Nephron progenitor cell (in vitro differentiated cells): Measurements from ENCODE around the gene TPMT.

ENCODE experiments used
- DNase-seq: peaks from one replicate; pipeline ENCODE4 v3.0.0; 2021
- H3K27ac Mint-ChIP-seq: 2 replicates; pipeline ENCODE4 v1.8.0; 2021; ENCODE audit warnings: mild to moderate bottlenecking, moderate library complexity, mixed read lengths
- H3K27me3 Mint-ChIP-seq: 2 replicates; pipeline ENCODE4 v1.8.0; 2021; ENCODE audit warnings: mild to moderate bottlenecking, low read depth, mixed read lengths; ENCODE audit not compliant: poor library complexity
- H3K36me3 Mint-ChIP-seq: 2 replicates; pipeline ENCODE4 v1.8.0; 2021; ENCODE audit warnings: low read depth, mixed read lengths
- H3K4me1 Mint-ChIP-seq: 2 replicates; pipeline ENCODE4 v1.8.0; 2021; ENCODE audit warnings: mixed read lengths
- H3K4me3 Mint-ChIP-seq: 2 replicates; pipeline ENCODE4 v1.8.0; 2021; ENCODE audit warnings: mild to moderate bottlenecking, moderate library complexity, mixed read lengths
- H3K9me3 Mint-ChIP-seq: 2 replicates; pipeline ENCODE4 v1.8.0; 2021; ENCODE audit warnings: mild to moderate bottlenecking, moderate library complexity, mixed read lengths
- CTCF ChIP-seq: fragments of 200-600 bp; sonication (generic); IDR thresholded peaks from 2 replicates; pipeline ENCODE4 v1.5.0; 2021; ENCODE audit warnings: antibody characterized with exemption

TPMT gene

GRCh38 chr6:18141805-18142590, 12.9 kb downstream of the TPMT start:
- H3K4me1 Mint-ChIP-seq: peaks cover 16% of the 10 kb centered on the region
- H3K27ac Mint-ChIP-seq: peak overlapping the region; percentile 3
- no peak for DNase-seq
- H3K27me3 Mint-ChIP-seq: no peaks in the 10 kb centered on the region
- H3K9me3 Mint-ChIP-seq: no peaks in the 10 kb centered on the region
- no peak for TF ChIP-seq CTCF
- peaks cover 29% of the 10 kb centered on the region for H3K36me3 Mint-ChIP-seq
- no peak overlapping the region for H3K4me3 Mint-ChIP-seq

- Mint-ChIP-seq H3K4me1 (peaks cover 16% of the 10 kb centered on the region), H3K27me3 (no peaks in the 10 kb centered on the region), H3K27ac (no peak overlapping the region), H3K4me3 (no peak overlapping the region), H3K9me3 (no peaks in the 10 kb centered on the region), H3K36me3 (peaks cover 40% of the 10 kb centered on the region)
- no peak for DNase-seq
- no peak for TF ChIP-seq CTCF
These were observed 14.8 kb downstream of the TPMT start for GRCh38 chr6:18139935-18140621.

GRCh38 chr6:18138906-18139305, 16.0 kb downstream of the TPMT start:
- Mint-ChIP-seq H3K4me3 (no peak overlapping the region), H3K4me1 (peaks cover 16% of the 10 kb centered on the region), H3K27ac (no peak overlapping the region), H3K27me3 (peaks cover 2% of the 10 kb centered on the region), H3K9me3 (no peaks in the 10 kb centered on the region), H3K36me3 (peaks cover 40% of the 10 kb centered on the region)
- TF ChIP-seq CTCF: no peak
- no peak for DNase-seq

- H3K27ac Mint-ChIP-seq: no peak overlapping the region
- no peak overlapping the region for H3K4me3 Mint-ChIP-seq
- no peak for TF ChIP-seq CTCF
These were observed 18.6 kb downstream of the TPMT start for GRCh38 chr6:18136260-18136659.

GRCh38 chr6:18135171-18135570, 19.7 kb downstream of the TPMT start:
- Mint-ChIP-seq H3K36me3 (peaks cover 21% of the 10 kb centered on the region), H3K4me1 (no peaks in the 10 kb centered on the region), H3K9me3 (no peaks in the 10 kb centered on the region), H3K4me3 (no peak overlapping the region), H3K27me3 (peaks cover 2% of the 10 kb centered on the region), H3K27ac (no peak overlapping the region)
- no peak for DNase-seq
- TF ChIP-seq CTCF: no peak

More at GRCh38 chr6:18136260-18136659, 18.6 kb downstream of the TPMT start:
- H3K36me3 Mint-ChIP-seq: peaks cover 29% of the 10 kb centered on the region
- no peak for DNase-seq
- H3K9me3 Mint-ChIP-seq: no peaks in the 10 kb centered on the region
- H3K4me1 Mint-ChIP-seq: no peaks in the 10 kb centered on the region
- H3K27me3 Mint-ChIP-seq: peaks cover 2% of the 10 kb centered on the region
